Nephron progenitor cell (in vitro differentiated cells): ENCODE measurements around the gene PRDM16.

Experiments used
- DNase-seq: peaks from one replicate; pipeline ENCODE4 v3.0.0; 2021
- H3K27ac Mint-ChIP-seq: 2 replicates; pipeline ENCODE4 v1.8.0; 2021; ENCODE audit warnings: mild to moderate bottlenecking, moderate library complexity, mixed read lengths
- H3K27me3 Mint-ChIP-seq: 2 replicates; pipeline ENCODE4 v1.8.0; 2021; ENCODE audit warnings: mild to moderate bottlenecking, low read depth, mixed read lengths; ENCODE audit not compliant: poor library complexity
- H3K36me3 Mint-ChIP-seq: 2 replicates; pipeline ENCODE4 v1.8.0; 2021; ENCODE audit warnings: low read depth, mixed read lengths
- H3K4me1 Mint-ChIP-seq: 2 replicates; pipeline ENCODE4 v1.8.0; 2021; ENCODE audit warnings: mixed read lengths
- H3K4me3 Mint-ChIP-seq: 2 replicates; pipeline ENCODE4 v1.8.0; 2021; ENCODE audit warnings: mild to moderate bottlenecking, moderate library complexity, mixed read lengths
- H3K9me3 Mint-ChIP-seq: 2 replicates; pipeline ENCODE4 v1.8.0; 2021; ENCODE audit warnings: mild to moderate bottlenecking, moderate library complexity, mixed read lengths
- CTCF ChIP-seq: fragments of 200-600 bp; sonication (generic); IDR thresholded peaks from 2 replicates; pipeline ENCODE4 v1.5.0; 2021; ENCODE audit warnings: antibody characterized with exemption

Gene PRDM16

GRCh38 chr1:3334366-3334765, 265.4 kb downstream of the PRDM16 start:
- Mint-ChIP-seq H3K36me3 (no peaks in the 10 kb centered on the region), H3K27me3 (peaks cover 13% of the 10 kb centered on the region), H3K9me3 (peaks cover 4% of the 10 kb centered on the region), H3K4me1 (peaks cover 30% of the 10 kb centered on the region), H3K27ac (no peak overlapping the region), H3K4me3 (no peak overlapping the region)
- DNase-seq, result no peak
- no peak for TF ChIP-seq CTCF

- Mint-ChIP-seq H3K4me3 (no peak overlapping the region), H3K27me3 (peaks cover 10% of the 10 kb centered on the region), H3K4me1 (peaks cover 34% of the 10 kb centered on the region), H3K36me3 (no peaks in the 10 kb centered on the region), H3K27ac (no peak overlapping the region), H3K9me3 (peaks cover 4% of the 10 kb centered on the region)
- DNase-seq, result no peak
- no peak for TF ChIP-seq CTCF
These were observed 267.0 kb downstream of the PRDM16 start for GRCh38 chr1:3335754-3336640.

GRCh38 chr1:3336641-3337630, 267.9 kb downstream of the PRDM16 start:
- TF ChIP-seq CTCF, result no peak
- Mint-ChIP-seq H3K27me3 (peaks cover 9% of the 10 kb centered on the region), H3K36me3 (no peaks in the 10 kb centered on the region), H3K4me1 (peaks cover 34% of the 10 kb centered on the region), H3K4me3 (no peak overlapping the region), H3K27ac (no peak overlapping the region), H3K9me3 (peaks cover 12% of the 10 kb centered on the region)
- no peak for DNase-seq

GRCh38 chr1:3337798-3338724, 269.1 kb downstream of the PRDM16 start:
- peaks cover 24% of the 10 kb centered on the region for H3K9me3 Mint-ChIP-seq
- DNase-seq, result no peak
- peaks cover 29% of the 10 kb centered on the region for H3K4me1 Mint-ChIP-seq
- peaks cover 11% of the 10 kb centered on the region for H3K27me3 Mint-ChIP-seq
- no peak overlapping the region for H3K4me3 Mint-ChIP-seq
- TF ChIP-seq CTCF, result no peak
- no peaks in the 10 kb centered on the region for H3K36me3 Mint-ChIP-seq
- H3K27ac Mint-ChIP-seq, result no peak overlapping the region

- Mint-ChIP-seq H3K4me1 (peaks cover 29% of the 10 kb centered on the region), H3K27ac (no peak overlapping the region), H3K36me3 (peaks cover under 1% of the 10 kb centered on the region), H3K4me3 (no peak overlapping the region), H3K9me3 (peaks cover 30% of the 10 kb centered on the region), H3K27me3 (peaks cover 12% of the 10 kb centered on the region)
- DNase-seq, result no peak
- TF ChIP-seq CTCF, result no peak
These were observed 269.7 kb downstream of the PRDM16 start for GRCh38 chr1:3338725-3339070.
